OCI-LY1 (cell line): ENCODE results near the gene SLCO6A1.
A peak's percentile ranks its signal among the peaks of the same experiment; 100 is the strongest.

Experiments used
- H2AFZ ChIP-seq: fragments of 200-600 bp; sonication (generic), shearing (Covaris generic); 2 replicates; pipeline ENCODE4 v1.6.0; 2014; ENCODE audit warnings: antibody characterized with exemption, mild to moderate bottlenecking, low read length
- H3F3A ChIP-seq: fragments of 200-600 bp; sonication (generic), shearing (Covaris generic); 2 replicates; pipeline ENCODE4 v1.6.0; 2014; ENCODE audit warnings: mild to moderate bottlenecking, antibody characterized with exemption, low read length, moderate library complexity; ENCODE audit not compliant: insufficient read depth
- H3K27ac ChIP-seq: fragments of 200-600 bp; sonication (generic); 2 replicates; pipeline ENCODE4 v1.5.1; 2014; ENCODE audit warnings: low read length, mixed run types, mild to moderate bottlenecking, low read depth; ENCODE audit not compliant: poor library complexity, severe bottlenecking
- H3K27me3 ChIP-seq: fragments of 200-600 bp; sonication (generic); 2 replicates; pipeline ENCODE4 v1.6.0; 2014; ENCODE audit warnings: antibody characterized with exemption, mild to moderate bottlenecking, low read length, moderate library complexity; ENCODE audit not compliant: insufficient read depth
- H3K36me3 ChIP-seq: fragments of 200-600 bp; sonication (generic); 2 replicates; pipeline ENCODE4 v1.6.1; 2014; ENCODE audit warnings: mild to moderate bottlenecking, antibody characterized with exemption, low read length, moderate library complexity, mixed read lengths; ENCODE audit not compliant: insufficient read depth
- H3K4me1 ChIP-seq: fragments of 200-600 bp; sonication (generic); 2 replicates; pipeline ENCODE4 v1.5.1; 2014; ENCODE audit warnings: mild to moderate bottlenecking, low read length, moderate library complexity; ENCODE audit not compliant: insufficient read depth, severe bottlenecking
- H3K4me2 ChIP-seq: fragments of 200-600 bp; sonication (generic), shearing (Covaris generic); 2 replicates; pipeline ENCODE4 v1.6.1; 2014; ENCODE audit warnings: low read length
- H3K4me3 ChIP-seq: fragments of 200-600 bp; sonication (generic); 2 replicates; pipeline ENCODE4 v1.5.1; 2014; ENCODE audit warnings: low read length, low read depth, mild to moderate bottlenecking, mixed read lengths; ENCODE audit not compliant: poor library complexity, severe bottlenecking
- H3K79me2 ChIP-seq: fragments of 200-600 bp; shearing (Covaris generic); 2 replicates; pipeline ENCODE4 v1.6.1; 2016; ENCODE audit warnings: mixed run types, low read length, mixed read lengths; ENCODE audit not compliant: insufficient read depth
- H3K9ac ChIP-seq: fragments of 200-600 bp; sonication (generic), shearing (Covaris generic); 2 replicates; pipeline ENCODE4 v1.6.1; 2014; ENCODE audit warnings: mild to moderate bottlenecking, low read length, mixed read lengths
- H3K9me2 ChIP-seq: fragments of 200-600 bp; sonication (generic), shearing (Covaris generic); 2 replicates; pipeline ENCODE4 v1.6.1; 2014; ENCODE audit warnings: low read depth, mild to moderate bottlenecking, low read length, mixed read lengths
- H3K9me3 ChIP-seq: fragments of 200-600 bp; shearing (Covaris generic); 2 replicates; pipeline ENCODE4 v1.6.1; 2014; ENCODE audit warnings: low read length, mixed read lengths
- H4K20me1 ChIP-seq: fragments of 200-600 bp; sonication (generic), shearing (Covaris generic); 2 replicates; pipeline ENCODE4 v1.6.0; 2016; ENCODE audit warnings: mild to moderate bottlenecking, low read length; ENCODE audit not compliant: insufficient read depth
- EZH2 ChIP-seq: fragments of 200-600 bp; sonication (generic), shearing (Covaris generic); IDR thresholded peaks from 2 replicates; pipeline ENCODE4 v1.8.0; 2017; ENCODE audit warnings: borderline replicate concordance, mixed run types, mild to moderate bottlenecking, antibody characterized with exemption, low read length, moderate library complexity, mixed read lengths
- TF ChIP-seq, protein P1 (sequence below): fragments of 200-600 bp; sonication (generic), shearing (Covaris generic); IDR thresholded peaks from 2 replicates; pipeline ENCODE4 v1.5.1; 2017; ENCODE audit warnings: mild to moderate bottlenecking, antibody characterized with exemption, low read length, moderate library complexity, mixed read lengths

Gene SLCO6A1

GRCh38 chr5:102545175-102545574 lies 46.4 kb upstream of the SLCO6A1 start:
- no peak overlapping the region for H3K4me3 ChIP-seq
- H3K9me2 ChIP-seq: no peaks in the 10 kb centered on the region
- H4K20me1 ChIP-seq: no peaks in the 10 kb centered on the region
- no peaks in the 10 kb centered on the region for H3F3A ChIP-seq
- no peaks in the 10 kb centered on the region for H3K27me3 ChIP-seq
- H3K4me1 ChIP-seq: no peaks in the 10 kb centered on the region
- H2AFZ ChIP-seq: no peak overlapping the region
- no peak overlapping the region for H3K9ac ChIP-seq
- H3K27ac ChIP-seq: no peak overlapping the region
- no peak for TF ChIP-seq EZH2
- TF ChIP-seq, protein P1, sequence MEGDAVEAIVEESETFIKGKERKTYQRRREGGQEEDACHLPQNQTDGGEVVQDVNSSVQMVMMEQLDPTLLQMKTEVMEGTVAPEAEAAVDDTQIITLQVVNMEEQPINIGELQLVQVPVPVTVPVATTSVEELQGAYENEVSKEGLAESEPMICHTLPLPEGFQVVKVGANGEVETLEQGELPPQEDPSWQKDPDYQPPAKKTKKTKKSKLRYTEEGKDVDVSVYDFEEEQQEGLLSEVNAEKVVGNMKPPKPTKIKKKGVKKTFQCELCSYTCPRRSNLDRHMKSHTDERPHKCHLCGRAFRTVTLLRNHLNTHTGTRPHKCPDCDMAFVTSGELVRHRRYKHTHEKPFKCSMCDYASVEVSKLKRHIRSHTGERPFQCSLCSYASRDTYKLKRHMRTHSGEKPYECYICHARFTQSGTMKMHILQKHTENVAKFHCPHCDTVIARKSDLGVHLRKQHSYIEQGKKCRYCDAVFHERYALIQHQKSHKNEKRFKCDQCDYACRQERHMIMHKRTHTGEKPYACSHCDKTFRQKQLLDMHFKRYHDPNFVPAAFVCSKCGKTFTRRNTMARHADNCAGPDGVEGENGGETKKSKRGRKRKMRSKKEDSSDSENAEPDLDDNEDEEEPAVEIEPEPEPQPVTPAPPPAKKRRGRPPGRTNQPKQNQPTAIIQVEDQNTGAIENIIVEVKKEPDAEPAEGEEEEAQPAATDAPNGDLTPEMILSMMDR: peak; percentile 39; the same call in 1 of the 2 replicates
- no peak overlapping the region for H3K4me2 ChIP-seq
- no peaks in the 10 kb centered on the region for H3K36me3 ChIP-seq
- no peaks in the 10 kb centered on the region for H3K79me2 ChIP-seq
- H3K9me3 ChIP-seq: no peaks in the 10 kb centered on the region

DNA sequence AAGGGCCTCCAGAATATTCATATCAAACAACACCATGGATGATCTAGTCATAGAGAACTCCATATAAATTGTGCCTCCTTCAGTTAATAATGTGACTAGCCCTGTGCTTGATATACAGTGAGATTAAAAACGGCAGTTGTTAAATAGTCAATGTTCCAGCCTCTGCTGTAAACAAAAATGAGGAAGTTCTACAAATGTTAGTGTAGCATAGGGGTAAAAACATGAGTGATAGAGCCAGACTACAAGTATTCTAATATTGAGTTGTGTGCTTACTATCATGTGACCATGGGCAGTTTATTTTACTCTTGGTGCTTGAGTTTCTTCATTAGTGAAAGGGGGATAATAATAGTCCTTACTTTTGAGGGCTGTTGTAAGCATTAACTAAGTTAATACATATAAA lies 43.3 kb upstream of the SLCO6A1 start:
- Histone ChIP-seq H4K20me1 (no peaks in the 10 kb centered on the region), H3F3A (no peaks in the 10 kb centered on the region), H3K27ac (no peak overlapping the region), H3K4me3 (no peak overlapping the region), H3K9ac (no peak overlapping the region), H3K79me2 (no peaks in the 10 kb centered on the region), H3K36me3 (no peaks in the 10 kb centered on the region), H3K4me2 (no peak overlapping the region), H3K9me3 (no peaks in the 10 kb centered on the region), H3K27me3 (no peaks in the 10 kb centered on the region), H3K9me2 (no peaks in the 10 kb centered on the region), H3K4me1 (no peaks in the 10 kb centered on the region), H2AFZ (no peak overlapping the region)
- no peak for TF ChIP-seq EZH2
- TF ChIP-seq, protein P1: no peak

GRCh38 chr5:102539996-102540728 lies 41.4 kb upstream of the SLCO6A1 start:
- H3K4me2 ChIP-seq: no peak overlapping the region
- no peak overlapping the region for H3K4me3 ChIP-seq
- no peak overlapping the region for H3K27ac ChIP-seq
- H3F3A ChIP-seq: no peaks in the 10 kb centered on the region
- no peak overlapping the region for H2AFZ ChIP-seq
- H4K20me1 ChIP-seq: no peaks in the 10 kb centered on the region
- no peaks in the 10 kb centered on the region for H3K79me2 ChIP-seq
- TF ChIP-seq, protein P1: no peak
- TF ChIP-seq EZH2: no peak
- no peaks in the 10 kb centered on the region for H3K27me3 ChIP-seq
- H3K9me2 ChIP-seq: no peaks in the 10 kb centered on the region
- no peaks in the 10 kb centered on the region for H3K4me1 ChIP-seq
- no peak overlapping the region for H3K9ac ChIP-seq
- H3K9me3 ChIP-seq: no peaks in the 10 kb centered on the region
- H3K36me3 ChIP-seq: no peaks in the 10 kb centered on the region
